Nephron (organoid): ENCODE measurements around the gene CYB5R4.

Experiments used
- H3K27ac Mint-ChIP-seq, 3 experiments: 2 replicates each; pipeline ENCODE4 v1.8.0; 2020; ENCODE audit warnings: mixed read lengths in 3 of 3, mild to moderate bottlenecking in 2 of 3, moderate library complexity in 1 of 3
- H3K27me3 Mint-ChIP-seq: 2 replicates; pipeline ENCODE4 v1.8.0; 2021; ENCODE audit warnings: low read depth, mild to moderate bottlenecking, moderate library complexity, mixed read lengths
- H3K36me3 Mint-ChIP-seq: 2 replicates; pipeline ENCODE4 v1.8.0; 2020; ENCODE audit warnings: low read depth, mixed read lengths
- H3K4me1 Mint-ChIP-seq: 2 replicates; pipeline ENCODE4 v1.8.0; 2020; ENCODE audit warnings: mixed read lengths
- H3K4me3 Mint-ChIP-seq, 3 experiments: 2 replicates each; pipeline ENCODE4 v1.8.0; 2020; ENCODE audit warnings: mild to moderate bottlenecking in 3 of 3, mixed read lengths in 3 of 3, moderate library complexity in 2 of 3
- H3K9me3 Mint-ChIP-seq: 2 replicates; pipeline ENCODE4 v1.8.0; 2020; ENCODE audit warnings: mixed read lengths
- CTCF ChIP-seq, 3 experiments: fragments of 200-600 bp; sonication (generic); IDR thresholded peaks; one replicate each; pipeline ENCODE4 v1.5.0; 2021; ENCODE audit warnings: antibody characterized with exemption in 3 of 3; ENCODE audit not compliant: unreplicated experiment in 3 of 3

The CYB5R4 gene

GRCh38 chr6:83824831-83825230, 34.7 kb upstream of the CYB5R4 start:
- H3K36me3 Mint-ChIP-seq = no peaks in the 10 kb centered on the region
- H3K4me3 Mint-ChIP-seq = no peak overlapping the region
- no peak for TF ChIP-seq CTCF (IDR thresholded peaks at IDR 0.05; ENCODE audit: unreplicated experiment in 3 of 3)
- no peak overlapping the region for H3K27ac Mint-ChIP-seq
- no peaks in the 10 kb centered on the region for H3K27me3 Mint-ChIP-seq
- no peaks in the 10 kb centered on the region for H3K9me3 Mint-ChIP-seq
- H3K4me1 Mint-ChIP-seq = peaks cover 4% of the 10 kb centered on the region

- Mint-ChIP-seq H3K27ac (no peak overlapping the region), H3K9me3 (peaks cover 4% of the 10 kb centered on the region)
These were observed 32.4 kb upstream of the CYB5R4 start for GRCh38 chr6:83827050-83827449.

GRCh38 chr6:83838727-83839126, 20.8 kb upstream of the CYB5R4 start:
- no peaks in the 10 kb centered on the region for H3K36me3 Mint-ChIP-seq
- H3K4me3 Mint-ChIP-seq = no peak overlapping the region
- no peaks in the 10 kb centered on the region for H3K27me3 Mint-ChIP-seq
- no peak overlapping the region for H3K27ac Mint-ChIP-seq
- H3K9me3 Mint-ChIP-seq = peaks cover 2% of the 10 kb centered on the region
- no peaks in the 10 kb centered on the region for H3K4me1 Mint-ChIP-seq
- TF ChIP-seq CTCF (IDR thresholded peaks at IDR 0.05; ENCODE audit: unreplicated experiment in 3 of 3) = no peak

More at GRCh38 chr6:83827050-83827449, 32.4 kb upstream of the CYB5R4 start:
- Mint-ChIP-seq H3K27me3 (no peaks in the 10 kb centered on the region), H3K4me3 (no peak overlapping the region), H3K4me1 (peaks cover 4% of the 10 kb centered on the region), H3K36me3 (no peaks in the 10 kb centered on the region)
- TF ChIP-seq CTCF (IDR thresholded peaks at IDR 0.05; ENCODE audit: unreplicated experiment in 3 of 3) = no peak

GRCh38 chr6:83844170-83844569, 15.3 kb upstream of the CYB5R4 start:
- no peak for TF ChIP-seq CTCF (IDR thresholded peaks at IDR 0.05; ENCODE audit: unreplicated experiment in 3 of 3)
- Mint-ChIP-seq H3K9me3 (no peaks in the 10 kb centered on the region), H3K4me1 (no peaks in the 10 kb centered on the region), H3K4me3 (no peak overlapping the region), H3K27me3 (peaks cover 7% of the 10 kb centered on the region), H3K36me3 (no peaks in the 10 kb centered on the region), H3K27ac (no peak overlapping the region)

- Mint-ChIP-seq H3K27me3 (peaks cover 26% of the 10 kb centered on the region), H3K36me3 (no peaks in the 10 kb centered on the region), H3K4me1 (no peaks in the 10 kb centered on the region), H3K27ac (no peak overlapping the region), H3K4me3 (no peak overlapping the region), H3K9me3 (no peaks in the 10 kb centered on the region)
- no peak for TF ChIP-seq CTCF (IDR thresholded peaks at IDR 0.05; ENCODE audit: unreplicated experiment in 3 of 3)
These were observed 13.2 kb upstream of the CYB5R4 start for GRCh38 chr6:83846291-83846690.

- H3K27me3 Mint-ChIP-seq = peaks cover 32% of the 10 kb centered on the region
- no peak for TF ChIP-seq CTCF (IDR thresholded peaks at IDR 0.05; ENCODE audit: unreplicated experiment in 3 of 3)
- H3K4me1 Mint-ChIP-seq = no peaks in the 10 kb centered on the region
- H3K27ac Mint-ChIP-seq = no peak overlapping the region
- no peak overlapping the region for H3K4me3 Mint-ChIP-seq
- H3K9me3 Mint-ChIP-seq = no peaks in the 10 kb centered on the region
- no peaks in the 10 kb centered on the region for H3K36me3 Mint-ChIP-seq
These were observed 12.3 kb upstream of the CYB5R4 start for GRCh38 chr6:83847179-83847578.
